Measurements from ENCODE around the gene PDIA6.
A peak's percentile ranks its signal among the peaks of the same experiment; 100 is the strongest.

The PDIA6 gene

DNA sequence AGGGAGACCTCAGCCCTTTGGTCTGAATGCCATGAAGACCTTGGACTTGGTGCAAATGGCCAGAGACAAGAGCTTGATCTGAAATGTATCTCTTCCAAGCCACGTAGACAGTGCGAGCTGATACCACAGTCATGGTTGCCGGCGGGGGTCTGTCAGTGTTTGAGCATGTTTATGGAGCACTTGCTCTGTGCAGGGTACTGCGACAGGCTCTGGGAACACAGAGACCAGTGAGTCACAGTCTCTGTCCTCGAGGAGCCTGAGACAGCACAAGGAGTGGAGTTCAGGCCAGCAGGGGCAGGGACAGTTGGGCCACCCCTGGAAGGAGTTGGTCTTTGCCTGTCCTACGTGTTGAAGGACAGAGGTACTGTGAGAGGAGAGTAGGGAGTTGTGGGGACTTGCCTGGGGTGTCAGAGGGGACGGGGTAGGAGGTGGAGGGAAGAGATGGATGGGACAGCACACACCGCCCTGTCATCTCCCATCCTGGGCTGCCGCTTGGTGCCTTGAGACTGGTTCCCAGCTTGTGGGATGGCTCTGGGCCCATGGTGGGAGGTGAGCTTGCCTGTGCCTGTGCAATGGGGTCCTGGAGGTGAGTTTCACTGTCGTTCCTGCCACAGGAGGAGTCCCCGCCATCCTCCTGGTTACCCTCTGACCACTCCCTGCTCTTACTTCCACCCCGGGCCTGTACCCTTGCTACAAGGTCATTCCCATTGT lies 51.6 kb downstream of the PDIA6 start:
- Histone ChIP-seq H2BK12ac (ENCODE audit: low read length) (no peak overlapping the region), H3K36me3 (replicated peaks in 1 of 2; ENCODE audit: control insufficient read depth in 2 of 2, insufficient read depth in 2 of 2, low read length in 2 of 2) (no peaks in the 10 kb centered on the region), H3K4me2 (ENCODE audit: insufficient read depth, low read length, poor library complexity, severe bottlenecking) (no peak overlapping the region), H2BK120ac (ENCODE audit: low read depth, low read length) (no peak overlapping the region), H3K79me1 (ENCODE audit: low read depth, low read length) (no peaks in the 10 kb centered on the region), H3K4ac (ENCODE audit: low read length) (no peak overlapping the region), H2AK5ac (ENCODE audit: low read depth, low read length) (no peak overlapping the region), H3K27me3 (ENCODE audit: control insufficient read depth in 3 of 3, insufficient read depth in 3 of 3, low read depth in 1 of 3, low read length in 3 of 3) (peaks cover 0 to 8% (median 0%) of the 10 kb centered on the region in 3 experiments), H3K18ac (ENCODE audit: low read length) (no peak overlapping the region), H3K4me3 (ENCODE audit: low read length in 2 of 2) (no peak overlapping the region), H2AFZ (ENCODE audit: low read length) (no peak overlapping the region), H3K9ac (ENCODE audit: low read depth, low read length, poor library complexity) (no peak overlapping the region), H3K27ac (replicated peaks; ENCODE audit: low read length) (no peak overlapping the region), H4K8ac (ENCODE audit: low read depth, low read length) (no peak overlapping the region), H4K91ac (ENCODE audit: low read depth, low read length, poor library complexity) (peak overlapping the region; percentile 59), H3K23ac (ENCODE audit: low read depth, low read length, poor library complexity) (peak overlapping the region; percentile 44), H3K9me3 (replicated peaks in 1 of 2; ENCODE audit: control insufficient read depth in 2 of 2, insufficient read depth in 1 of 2, low read depth in 1 of 2, low read length in 2 of 2) (peaks cover 0 to 2% of the 10 kb centered on the region in 2 donors), H2BK15ac (ENCODE audit: low read length) (no peak overlapping the region), H3K14ac (ENCODE audit: low read length) (no peak overlapping the region), H3K4me1 (ENCODE audit: control insufficient read depth in 2 of 2, insufficient read depth in 1 of 2, low read depth in 1 of 2, low read length in 2 of 2) (peaks cover 11 to 14% of the 10 kb centered on the region in 2 donors), H2BK5ac (ENCODE audit: low read length) (no peak overlapping the region)
- no peak for DNase-seq (ENCODE audit: low spot score)
- WGBS, 2 donors (ENCODE audit: extremely low coverage in 2 of 2, insufficient read length in 2 of 2, insufficient replicate concordance in 1 of 2) = no CpG with 5 or more reads among the region's 13 CpGs

DNA sequence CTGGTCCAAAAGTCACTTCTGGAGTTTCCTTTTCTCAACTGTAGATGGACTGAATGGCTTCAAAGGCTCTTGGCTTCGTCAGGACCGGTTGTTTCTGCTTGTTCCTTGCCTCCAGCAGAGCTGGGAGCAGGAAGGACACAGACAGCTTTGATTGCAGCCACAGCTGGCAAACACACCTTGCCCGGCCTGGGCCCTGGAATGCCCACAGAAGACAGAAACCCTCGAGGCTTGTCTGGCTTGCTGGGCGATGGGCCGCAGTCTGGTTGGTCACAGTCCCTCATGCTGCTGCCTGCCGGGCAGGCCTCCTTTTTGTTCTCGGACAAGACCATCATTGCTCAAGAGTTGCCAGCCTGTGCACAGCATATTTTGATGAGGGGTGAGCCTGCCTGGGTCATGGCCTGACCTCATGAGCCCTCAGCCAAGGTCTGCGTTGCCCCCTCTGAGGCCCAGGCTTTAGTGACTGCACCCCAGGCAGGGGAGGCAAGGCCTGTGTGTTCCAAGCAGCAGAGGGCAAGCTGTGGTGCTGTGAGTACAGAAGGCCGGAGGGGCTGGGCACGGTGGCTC lies 53.4 kb downstream of the PDIA6 start:
- Histone ChIP-seq H4K91ac (ENCODE audit: low read depth, low read length, poor library complexity) (no peak overlapping the region), H3K4ac (ENCODE audit: low read length) (peak overlapping the region; percentile 29), H3K9ac (ENCODE audit: low read depth, low read length, poor library complexity) (peak overlapping the region; percentile 74), H3K18ac (ENCODE audit: low read length) (no peak overlapping the region), H3K9me3 (replicated peaks in 1 of 2; ENCODE audit: control insufficient read depth in 2 of 2, insufficient read depth in 1 of 2, low read depth in 1 of 2, low read length in 2 of 2) (peaks cover 0 to 2% of the 10 kb centered on the region in 2 donors), H3K4me3 (ENCODE audit: low read length in 2 of 2) (no peak overlapping the region), H3K79me1 (ENCODE audit: low read depth, low read length) (no peaks in the 10 kb centered on the region), H3K4me1 (ENCODE audit: control insufficient read depth in 2 of 2, insufficient read depth in 1 of 2, low read depth in 1 of 2, low read length in 2 of 2) (peaks cover 9 to 13% of the 10 kb centered on the region in 2 donors), H2BK120ac (ENCODE audit: low read depth, low read length) (no peak overlapping the region), H3K27ac (replicated peaks; ENCODE audit: low read length) (no peak overlapping the region), H3K14ac (ENCODE audit: low read length) (peak overlapping the region; percentile 67), H3K23ac (ENCODE audit: low read depth, low read length, poor library complexity) (peak overlapping the region; percentile 81), H2AFZ (ENCODE audit: low read length) (peak overlapping the region; percentile 75), H2BK12ac (ENCODE audit: low read length) (no peak overlapping the region), H2BK15ac (ENCODE audit: low read length) (no peak overlapping the region), H2BK5ac (ENCODE audit: low read length) (no peak overlapping the region), H2AK5ac (ENCODE audit: low read depth, low read length) (peak overlapping the region; percentile 78), H4K8ac (ENCODE audit: low read depth, low read length) (peak overlapping the region; percentile 7), H3K27me3 (ENCODE audit: control insufficient read depth in 3 of 3, insufficient read depth in 3 of 3, low read depth in 1 of 3, low read length in 3 of 3) (peaks cover 0 to 4% (median 0%) of the 10 kb centered on the region in 3 experiments), H3K36me3 (replicated peaks in 1 of 2; ENCODE audit: control insufficient read depth in 2 of 2, insufficient read depth in 2 of 2, low read length in 2 of 2) (no peaks in the 10 kb centered on the region), H3K4me2 (ENCODE audit: insufficient read depth, low read length, poor library complexity, severe bottlenecking) (no peak overlapping the region)
- no CpG with 5 or more reads among the region's 11 CpGs for WGBS, 2 donors (ENCODE audit: extremely low coverage in 2 of 2, insufficient read length in 2 of 2, insufficient replicate concordance in 1 of 2)
- no peak for DNase-seq (ENCODE audit: low spot score)

DNA sequence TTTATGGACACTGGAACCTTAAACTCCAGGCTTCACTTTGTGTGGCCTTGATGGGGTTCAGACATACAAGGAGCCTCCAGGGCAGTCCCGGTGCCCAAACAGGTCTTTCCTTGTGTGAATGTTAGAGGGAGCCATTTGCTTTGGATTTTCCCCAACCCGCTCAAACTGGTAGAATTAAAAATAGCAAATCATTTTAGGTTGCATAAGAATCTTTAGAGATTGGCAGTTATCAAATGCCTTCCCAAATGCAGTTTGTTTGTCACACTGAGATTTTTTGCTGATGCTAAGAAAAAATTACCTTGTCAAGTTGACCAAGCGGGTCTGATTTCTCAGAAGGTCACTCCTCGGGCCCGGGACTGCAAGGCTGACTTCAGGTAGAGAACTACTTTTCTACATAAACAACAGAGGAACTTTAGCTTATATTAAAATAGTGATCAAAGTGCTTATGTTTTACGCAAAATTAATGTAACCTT lies 54.7 kb downstream of the PDIA6 start:
- Histone ChIP-seq H3K36me3 (replicated peaks in 1 of 2; ENCODE audit: control insufficient read depth in 2 of 2, insufficient read depth in 2 of 2, low read length in 2 of 2) (no peaks in the 10 kb centered on the region), H3K27me3 (ENCODE audit: control insufficient read depth in 3 of 3, insufficient read depth in 3 of 3, low read depth in 1 of 3, low read length in 3 of 3) (peaks cover 0 to 4% (median 0%) of the 10 kb centered on the region in 3 experiments), H2AFZ (ENCODE audit: low read length) (no peak overlapping the region), H2BK15ac (ENCODE audit: low read length) (no peak overlapping the region), H3K18ac (ENCODE audit: low read length) (no peak overlapping the region), H4K8ac (ENCODE audit: low read depth, low read length) (no peak overlapping the region), H2AK5ac (ENCODE audit: low read depth, low read length) (no peak overlapping the region), H2BK5ac (ENCODE audit: low read length) (no peak overlapping the region), H3K79me1 (ENCODE audit: low read depth, low read length) (no peaks in the 10 kb centered on the region), H3K4me2 (ENCODE audit: insufficient read depth, low read length, poor library complexity, severe bottlenecking) (no peak overlapping the region), H3K14ac (ENCODE audit: low read length) (no peak overlapping the region), H3K4ac (ENCODE audit: low read length) (no peak overlapping the region), H3K9ac (ENCODE audit: low read depth, low read length, poor library complexity) (no peak overlapping the region), H2BK12ac (ENCODE audit: low read length) (no peak overlapping the region), H4K91ac (ENCODE audit: low read depth, low read length, poor library complexity) (no peak overlapping the region), H3K27ac (replicated peaks; ENCODE audit: low read length) (no peak overlapping the region), H3K4me3 (ENCODE audit: low read length in 2 of 2) (peak overlapping the region in 1 of 2 donors; percentile 8), H3K4me1 (ENCODE audit: control insufficient read depth in 2 of 2, insufficient read depth in 1 of 2, low read depth in 1 of 2, low read length in 2 of 2) (peaks cover 3 to 7% of the 10 kb centered on the region in 2 donors), H3K9me3 (replicated peaks in 1 of 2; ENCODE audit: control insufficient read depth in 2 of 2, insufficient read depth in 1 of 2, low read depth in 1 of 2, low read length in 2 of 2) (peaks cover 0 to 2% of the 10 kb centered on the region in 2 donors), H2BK120ac (ENCODE audit: low read depth, low read length) (no peak overlapping the region), H3K23ac (ENCODE audit: low read depth, low read length, poor library complexity) (no peak overlapping the region)
- no peak for DNase-seq (ENCODE audit: low spot score)
- WGBS, 2 donors (ENCODE audit: extremely low coverage in 2 of 2, insufficient read length in 2 of 2, insufficient replicate concordance in 1 of 2) = no CpG with 5 or more reads among the region's 6 CpGs

DNA sequence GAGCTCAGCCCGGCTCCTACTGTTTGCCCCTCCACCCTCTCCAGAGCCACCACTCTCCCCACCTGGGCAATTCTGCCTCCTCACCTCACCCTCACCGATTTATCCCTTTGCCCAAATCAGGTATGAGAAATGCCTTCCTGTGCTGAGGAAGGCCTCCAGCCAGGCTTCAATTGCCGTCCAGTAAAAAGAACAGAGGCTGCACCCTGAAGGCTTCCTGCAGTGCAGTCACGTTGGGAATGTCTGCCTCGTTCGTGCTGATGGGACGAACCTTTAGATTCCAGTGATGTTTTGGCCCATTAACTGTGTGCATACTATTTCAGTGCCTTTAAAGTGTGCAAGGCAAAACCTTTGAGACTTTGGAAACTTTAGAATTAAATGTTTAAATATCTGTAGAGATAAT lies 57.0 kb downstream of the PDIA6 start:
- Histone ChIP-seq H3K27me3 (ENCODE audit: control insufficient read depth in 3 of 3, insufficient read depth in 3 of 3, low read depth in 1 of 3, low read length in 3 of 3) (no peaks in the 10 kb centered on the region), H3K4me1 (ENCODE audit: control insufficient read depth in 2 of 2, insufficient read depth in 1 of 2, low read depth in 1 of 2, low read length in 2 of 2) (peaks cover 0 to 2% of the 10 kb centered on the region in 2 donors), H2BK120ac (ENCODE audit: low read depth, low read length) (no peak overlapping the region), H2BK15ac (ENCODE audit: low read length) (no peak overlapping the region), H3K4me2 (ENCODE audit: insufficient read depth, low read length, poor library complexity, severe bottlenecking) (no peak overlapping the region), H2BK5ac (ENCODE audit: low read length) (no peak overlapping the region), H3K27ac (replicated peaks; ENCODE audit: low read length) (no peak overlapping the region), H3K9me3 (replicated peaks in 1 of 2; ENCODE audit: control insufficient read depth in 2 of 2, insufficient read depth in 1 of 2, low read depth in 1 of 2, low read length in 2 of 2) (peaks cover 0 to 2% of the 10 kb centered on the region in 2 donors), H2BK12ac (ENCODE audit: low read length) (no peak overlapping the region), H2AK5ac (ENCODE audit: low read depth, low read length) (no peak overlapping the region), H3K36me3 (replicated peaks in 1 of 2; ENCODE audit: control insufficient read depth in 2 of 2, insufficient read depth in 2 of 2, low read length in 2 of 2) (no peaks in the 10 kb centered on the region), H3K79me1 (ENCODE audit: low read depth, low read length) (no peaks in the 10 kb centered on the region), H2AFZ (ENCODE audit: low read length) (no peak overlapping the region), H3K18ac (ENCODE audit: low read length) (no peak overlapping the region), H3K4me3 (ENCODE audit: low read length in 2 of 2) (no peak overlapping the region), H3K9ac (ENCODE audit: low read depth, low read length, poor library complexity) (no peak overlapping the region), H4K8ac (ENCODE audit: low read depth, low read length) (no peak overlapping the region), H3K14ac (ENCODE audit: low read length) (no peak overlapping the region), H3K4ac (ENCODE audit: low read length) (no peak overlapping the region), H4K91ac (ENCODE audit: low read depth, low read length, poor library complexity) (no peak overlapping the region), H3K23ac (ENCODE audit: low read depth, low read length, poor library complexity) (no peak overlapping the region)
- WGBS, 2 donors (ENCODE audit: extremely low coverage in 2 of 2, insufficient read length in 2 of 2, insufficient replicate concordance in 1 of 2) = no CpG with 5 or more reads among the region's 7 CpGs
- DNase-seq (ENCODE audit: low spot score) = no peak
